GM12874 (cell line): ENCODE data around the gene DHRS9.

ENCODE experiments used
- TF ChIP-seq, protein P1 (sequence below): IDR thresholded peaks from 2 replicates; pipeline ENCODE4 v1.5.1; 2011; ENCODE audit warnings: low read depth, mild to moderate bottlenecking, control low read depth, low read length, moderate library complexity; ENCODE audit not compliant: insufficient read depth

The DHRS9 gene

DNA sequence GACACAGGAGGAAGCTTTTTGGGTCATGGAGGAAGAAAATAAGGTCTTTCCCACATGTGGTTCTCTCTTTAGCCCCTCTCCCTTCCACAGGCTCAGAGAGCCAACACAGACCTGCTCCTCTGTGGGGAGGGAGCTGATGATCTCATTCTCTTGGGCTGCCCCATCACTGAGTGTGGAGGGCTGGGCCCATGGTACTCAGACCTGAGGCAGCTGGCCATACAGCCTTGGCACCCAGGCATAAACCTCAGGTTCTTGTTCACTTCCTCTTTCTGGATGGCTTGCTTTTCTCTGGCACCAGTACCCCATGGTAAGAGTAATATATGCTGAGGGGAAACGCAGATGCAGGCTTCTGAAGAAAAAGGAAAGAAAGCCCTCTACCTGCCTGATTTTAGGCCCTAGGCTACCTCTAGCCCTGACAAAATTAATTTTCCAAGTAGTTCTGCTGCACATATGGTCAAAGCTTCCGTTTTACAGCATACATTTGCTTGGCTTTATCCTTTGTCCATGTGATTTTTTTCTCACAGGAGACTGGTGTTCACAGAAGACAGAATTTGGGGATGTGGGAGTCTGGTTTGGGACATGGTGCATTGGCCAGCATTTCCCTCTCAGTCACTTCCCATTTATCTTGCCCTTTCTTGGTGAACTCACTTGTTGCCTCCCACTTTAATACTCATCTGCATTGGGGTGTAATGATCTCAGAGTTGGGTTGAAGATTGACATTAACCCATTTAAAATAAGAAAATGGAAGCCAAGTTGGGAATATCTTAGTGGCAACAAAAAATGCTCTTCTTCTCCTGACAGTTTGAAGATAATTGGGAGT is 11.1 kb downstream of the DHRS9 start:
- TF ChIP-seq, protein P1, sequence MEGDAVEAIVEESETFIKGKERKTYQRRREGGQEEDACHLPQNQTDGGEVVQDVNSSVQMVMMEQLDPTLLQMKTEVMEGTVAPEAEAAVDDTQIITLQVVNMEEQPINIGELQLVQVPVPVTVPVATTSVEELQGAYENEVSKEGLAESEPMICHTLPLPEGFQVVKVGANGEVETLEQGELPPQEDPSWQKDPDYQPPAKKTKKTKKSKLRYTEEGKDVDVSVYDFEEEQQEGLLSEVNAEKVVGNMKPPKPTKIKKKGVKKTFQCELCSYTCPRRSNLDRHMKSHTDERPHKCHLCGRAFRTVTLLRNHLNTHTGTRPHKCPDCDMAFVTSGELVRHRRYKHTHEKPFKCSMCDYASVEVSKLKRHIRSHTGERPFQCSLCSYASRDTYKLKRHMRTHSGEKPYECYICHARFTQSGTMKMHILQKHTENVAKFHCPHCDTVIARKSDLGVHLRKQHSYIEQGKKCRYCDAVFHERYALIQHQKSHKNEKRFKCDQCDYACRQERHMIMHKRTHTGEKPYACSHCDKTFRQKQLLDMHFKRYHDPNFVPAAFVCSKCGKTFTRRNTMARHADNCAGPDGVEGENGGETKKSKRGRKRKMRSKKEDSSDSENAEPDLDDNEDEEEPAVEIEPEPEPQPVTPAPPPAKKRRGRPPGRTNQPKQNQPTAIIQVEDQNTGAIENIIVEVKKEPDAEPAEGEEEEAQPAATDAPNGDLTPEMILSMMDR: no peak

- TF ChIP-seq, protein P1: no peak
Measured at GRCh38 chr2:169081551-169081950, 12.2 kb downstream of the DHRS9 start.

DNA sequence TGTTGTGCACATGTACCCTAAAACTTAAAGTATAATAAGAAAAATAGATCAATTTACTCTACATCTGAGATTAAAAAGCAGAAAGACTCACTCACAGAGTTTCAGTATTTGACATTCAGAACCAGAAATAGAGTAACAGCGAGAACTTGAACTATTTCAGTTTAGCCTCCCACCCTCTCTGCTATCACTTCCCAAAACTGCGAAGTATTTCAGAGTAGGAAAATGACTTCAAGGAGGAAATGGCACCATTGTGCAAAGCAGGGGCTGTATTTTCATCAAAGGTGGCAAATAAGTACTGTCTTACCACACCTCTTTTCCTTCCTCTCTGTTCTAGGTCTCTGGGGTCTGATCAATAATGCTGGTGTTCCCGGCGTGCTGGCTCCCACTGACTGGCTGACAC is 13.6 kb downstream of the DHRS9 start:
- TF ChIP-seq, protein P1: no peak

GRCh38 chr2:169086893-169087467 is 17.6 kb downstream of the DHRS9 start:
- TF ChIP-seq, protein P1: no peak

DNA sequence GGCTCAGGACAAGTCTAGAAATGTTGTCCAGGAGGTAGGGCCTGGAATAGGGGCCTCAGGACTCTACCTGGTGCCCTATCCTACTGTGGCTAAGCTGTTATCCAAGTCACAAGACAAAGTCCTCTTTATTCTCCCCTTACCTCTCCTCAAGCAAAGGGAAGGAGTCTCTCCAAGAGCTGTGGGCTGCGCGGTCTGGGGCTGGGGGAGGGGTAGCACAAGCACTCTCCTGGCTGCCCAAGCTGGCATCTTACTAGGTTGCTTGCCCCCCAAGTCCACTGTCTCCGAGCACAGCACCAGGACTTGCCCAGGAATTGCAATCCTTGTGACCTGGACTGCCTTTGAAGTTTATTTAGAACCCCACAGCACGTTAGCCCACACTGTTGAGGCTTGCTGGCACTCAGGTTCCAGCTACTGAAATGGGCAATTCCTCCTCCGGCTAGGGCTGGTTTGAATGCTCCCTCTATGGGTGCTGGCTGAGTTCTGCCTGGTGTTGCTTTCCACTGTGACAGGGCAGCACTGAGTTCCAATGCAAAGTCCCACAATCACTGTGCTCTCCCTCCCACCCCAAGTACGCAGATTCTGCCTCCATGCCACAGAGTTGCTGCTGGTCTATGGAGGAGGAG is 18.5 kb downstream of the DHRS9 start:
- TF ChIP-seq, protein P1: no peak

- TF ChIP-seq, protein P1: no peak
Measured at GRCh38 chr2:169089182-169089581, 19.8 kb downstream of the DHRS9 start.

- TF ChIP-seq, protein P1: no peak
Measured at GRCh38 chr2:169090133-169090820, 20.9 kb downstream of the DHRS9 start.
